OCI-LY7 (cell line): ENCODE results near the gene MKNK2. TPM values are rescaled to one million over a fixed set of nuclear protein-coding genes. Genes with fewer than 3 reads are reported as not detected.

Experiments used
- BruUV-seq: library from RNA; stranded (reverse); fragments of 400-500 nt; replicated peaks from 2 replicates; lab custom pipeline; 2021; lab: Mats Ljungman, UMichigan
- CTCF ChIA-PET: fragments of 300-600 bp; sonication (Branson Sonifier 250); formaldehyde crosslinking; loops from one replicate; lab custom pipeline; 2022; ENCODE audit warnings: antibody characterized with exemption; ENCODE audit not compliant: unreplicated experiment; lab: Charles Lee
- POLR2A ChIA-PET: fragments of 300-600 bp; sonication (Branson Sonifier 250); formaldehyde crosslinking; loops from one replicate; lab custom pipeline; 2022; ENCODE audit warnings: antibody characterized with exemption; lab: Charles Lee
- DNase-seq: peaks from one replicate; pipeline ENCODE4 v3.0.0-alpha.2; 2015; ENCODE audit warnings: low spot score
- H2AFZ ChIP-seq: fragments of 200-600 bp; sonication (generic), shearing (Covaris generic); 2 replicates; pipeline ENCODE4 v1.6.1; 2014; ENCODE audit warnings: mild to moderate bottlenecking, antibody characterized with exemption, low read length, moderate library complexity
- H3K27ac ChIP-seq: fragments of 200-600 bp; sonication (generic); 2 replicates; pipeline ENCODE4 v1.5.1; 2014; ENCODE audit warnings: mixed run types, low read depth, mild to moderate bottlenecking, moderate library complexity, low read length, inconsistent platforms; ENCODE audit not compliant: poor library complexity, severe bottlenecking
- H3K36me3 ChIP-seq: fragments of 200-600 bp; sonication (generic); 2 replicates; pipeline ENCODE4 v1.6.1; 2014; ENCODE audit warnings: mild to moderate bottlenecking, antibody characterized with exemption, low read length, moderate library complexity, mixed read lengths; ENCODE audit not compliant: insufficient read depth
- H3K4me1 ChIP-seq: fragments of 200-600 bp; sonication (generic); 2 replicates; pipeline ENCODE4 v1.5.1; 2014; ENCODE audit warnings: mild to moderate bottlenecking, low read length; ENCODE audit not compliant: insufficient read depth, poor library complexity, severe bottlenecking
- H3K4me2 ChIP-seq: fragments of 200-600 bp; sonication (generic); 2 replicates; pipeline ENCODE4 v1.6.1; 2014; ENCODE audit warnings: mild to moderate bottlenecking, low read length
- H3K4me3 ChIP-seq: fragments of 200-600 bp; sonication (generic); 2 replicates; pipeline ENCODE4 v1.5.1; 2014; ENCODE audit warnings: mild to moderate bottlenecking, low read depth, low read length; ENCODE audit not compliant: poor library complexity, severe bottlenecking
- H3K79me2 ChIP-seq: fragments of 200-600 bp; sonication (generic); 2 replicates; pipeline ENCODE4 v1.6.1; 2016; ENCODE audit warnings: low read depth, mild to moderate bottlenecking, low read length, moderate library complexity, mixed read lengths; ENCODE audit not compliant: insufficient read depth
- H3K9me2 ChIP-seq: fragments of 200-600 bp; sonication (generic); 2 replicates; pipeline ENCODE4 v1.6.1; 2016; ENCODE audit warnings: mild to moderate bottlenecking, low read length, mixed read lengths; ENCODE audit not compliant: insufficient read depth
- H3K9me3 ChIP-seq: fragments of 200-600 bp; sonication (generic); 2 replicates; pipeline ENCODE4 v1.6.1; 2014; ENCODE audit warnings: mild to moderate bottlenecking, mixed run types, low read length, mixed read lengths
- H4K20me1 ChIP-seq: fragments of 200-600 bp; sonication (generic); 2 replicates; pipeline ENCODE4 v1.6.1; 2014; ENCODE audit warnings: mild to moderate bottlenecking, antibody characterized with exemption, low read length, moderate library complexity, mixed read lengths; ENCODE audit not compliant: insufficient read depth
- CTCF ChIP-seq: fragments of 200-600 bp; sonication (generic); conservative IDR thresholded peaks from 2 replicates; pipeline ENCODE4 v1.5.1; 2014; ENCODE audit warnings: mild to moderate bottlenecking, antibody characterized with exemption, low read length, moderate library complexity, mixed read lengths
- EZH2phosphoT487 ChIP-seq: fragments of 200-600 bp; sonication (generic); IDR thresholded peaks from 2 replicates; pipeline ENCODE4 v1.6.1; 2018; ENCODE audit warnings: low read depth, borderline replicate concordance, mild to moderate bottlenecking, mixed run types, antibody characterized with exemption, low read length, moderate library complexity, mixed read lengths
- intact Hi-C: fragments of 100-400 bp; cut with micrococcal nuclease; formaldehyde crosslinking; loops from one replicate; pipeline ENCODE4 v1.10.0; 2022; ENCODE audit not compliant: unreplicated experiment
- total RNA-seq, 2 experiments: library from RNA; depleted of rRNA in 1 of 2; stranded (reverse); fragments of >200 nt in 1 of 2; shearing (Covaris generic) in 1 of 2; gene quantifications; 2 replicates each; pipeline ENCODE4 v1.2.3, GENCODE V29; 2014 to 2022

Gene MKNK2
- total RNA-seq, 2 experiments from 2014 or later: 115 to 225 TPM

GRCh38 chr19:2013683-2013961 is 37.4 kb downstream of the MKNK2 start:
- intact Hi-C loops: no loop called here
- Histone ChIP-seq H3K27ac (no peak overlapping the region), H3K9me3 (no peaks in the 10 kb centered on the region), H3K4me3 (peak overlapping the region; percentile 72), H2AFZ (no peak overlapping the region), H3K4me1 (peaks cover 16% of the 10 kb centered on the region), H4K20me1 (no peaks in the 10 kb centered on the region), H3K79me2 (peaks cover 19% of the 10 kb centered on the region; the same call in 1 of the 2 replicates), H3K4me2 (peak overlapping the region; percentile 87; the same call in 1 of the 2 replicates), H3K9me2 (no peaks in the 10 kb centered on the region), H3K36me3 (peaks cover 32% of the 10 kb centered on the region)
- DNase-seq: no peak
- TF ChIP-seq EZH2phosphoT487 (no peak), CTCF (no peak)
- no TSS peak for BruUV-seq
- CTCF ChIA-PET: no interaction called here
- POLR2A ChIA-PET: no interaction called here

- BruUV-seq: no TSS peak
- H3K4me3 ChIP-seq: no peak overlapping the region
- ChIA-PET CTCF (no interaction called here), POLR2A (no interaction called here)
- peaks cover 19% of the 10 kb centered on the region; the same call in 1 of the 2 replicates for H3K79me2 ChIP-seq
- H2AFZ ChIP-seq: no peak overlapping the region
- TF ChIP-seq CTCF (no peak), EZH2phosphoT487 (no peak)
- H3K27ac ChIP-seq: no peak overlapping the region
- peaks cover 34% of the 10 kb centered on the region for H3K36me3 ChIP-seq
- H3K9me3 ChIP-seq: no peaks in the 10 kb centered on the region
- H3K4me2 ChIP-seq: no peak overlapping the region
- intact Hi-C loops: no loop called here
- H3K4me1 ChIP-seq: peaks cover 16% of the 10 kb centered on the region
- DNase-seq: no peak
- no peaks in the 10 kb centered on the region for H3K9me2 ChIP-seq
- no peaks in the 10 kb centered on the region for H4K20me1 ChIP-seq
These were observed 37.9 kb downstream of the MKNK2 start for GRCh38 chr19:2012941-2013682.

GRCh38 chr19:2011169-2011568 is 39.9 kb downstream of the MKNK2 start:
- Histone ChIP-seq H4K20me1 (no peaks in the 10 kb centered on the region), H3K36me3 (peaks cover 34% of the 10 kb centered on the region), H3K27ac (no peak overlapping the region), H2AFZ (no peak overlapping the region), H3K9me3 (no peaks in the 10 kb centered on the region), H3K4me3 (no peak overlapping the region), H3K4me1 (peaks cover 8% of the 10 kb centered on the region), H3K4me2 (no peak overlapping the region), H3K9me2 (no peaks in the 10 kb centered on the region), H3K79me2 (peaks cover 16% of the 10 kb centered on the region; the same call in 1 of the 2 replicates)
- no TSS peak for BruUV-seq
- TF ChIP-seq CTCF (no peak), EZH2phosphoT487 (no peak)
- CTCF ChIA-PET: no interaction called here
- no peak for DNase-seq
- intact Hi-C loops: no loop called here
- POLR2A ChIA-PET: no interaction called here
